ENCODE data around the gene SF3B6.
"Not testable (repeated sequence)": the region's sequence is repeated elsewhere in the genome, so short reads cannot be mapped to it uniquely, and the experiment has no call there.

The SF3B6 gene, protein sequence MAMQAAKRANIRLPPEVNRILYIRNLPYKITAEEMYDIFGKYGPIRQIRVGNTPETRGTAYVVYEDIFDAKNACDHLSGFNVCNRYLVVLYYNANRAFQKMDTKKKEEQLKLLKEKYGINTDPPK

DNA sequence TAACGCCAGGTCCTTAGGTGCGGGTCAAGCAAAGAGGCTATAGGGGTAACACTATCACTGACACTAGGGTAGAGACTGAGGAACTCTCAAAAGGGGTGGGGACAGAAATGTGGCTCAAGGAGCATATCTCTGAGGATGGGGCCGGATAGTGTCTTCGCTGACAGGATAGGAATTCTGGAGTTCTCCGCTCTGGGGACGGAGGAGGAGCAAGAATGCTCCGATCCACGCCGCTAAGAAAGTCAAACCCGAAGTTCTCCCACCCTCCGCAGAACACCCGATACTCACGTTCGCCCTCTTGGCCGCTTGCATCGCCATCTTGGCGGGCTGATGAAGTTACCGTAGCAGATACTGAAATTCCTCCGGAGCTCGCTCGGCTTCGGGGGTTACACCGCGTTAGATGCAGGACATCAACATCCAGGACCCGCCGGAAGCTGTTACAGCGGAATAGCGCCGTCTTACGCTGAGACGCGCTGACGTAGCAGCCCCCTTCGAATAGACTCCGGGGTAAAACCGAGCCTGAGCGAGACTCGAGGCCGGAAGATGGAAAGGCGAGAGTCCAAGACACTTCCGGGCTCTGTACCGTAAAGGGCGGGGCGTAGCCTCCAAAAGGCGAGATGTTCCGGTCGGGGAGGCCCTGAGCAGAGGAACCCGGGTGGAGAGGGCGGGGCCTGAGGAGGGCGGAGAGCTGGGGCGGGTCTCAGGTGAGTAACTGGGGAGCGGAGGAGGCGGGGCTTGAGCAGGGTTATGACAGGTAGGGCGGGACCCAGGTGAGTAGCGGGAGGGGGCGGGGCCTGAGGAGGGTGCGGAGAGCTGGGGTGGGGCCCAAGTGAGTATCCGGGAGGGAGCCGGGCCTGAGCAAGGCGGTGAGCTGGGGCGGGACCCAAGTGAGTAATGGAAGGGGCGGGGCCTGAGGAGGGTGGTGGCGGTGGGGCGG is at the start of gene SF3B6:
Gene SF3B6, minus strand, starts transcription at position 412 of the 934 bp plus-strand sequence. Its CDS starts 97 bp downstream, at position 315.
- peak; percentile 98 for DNase-seq

DNA sequence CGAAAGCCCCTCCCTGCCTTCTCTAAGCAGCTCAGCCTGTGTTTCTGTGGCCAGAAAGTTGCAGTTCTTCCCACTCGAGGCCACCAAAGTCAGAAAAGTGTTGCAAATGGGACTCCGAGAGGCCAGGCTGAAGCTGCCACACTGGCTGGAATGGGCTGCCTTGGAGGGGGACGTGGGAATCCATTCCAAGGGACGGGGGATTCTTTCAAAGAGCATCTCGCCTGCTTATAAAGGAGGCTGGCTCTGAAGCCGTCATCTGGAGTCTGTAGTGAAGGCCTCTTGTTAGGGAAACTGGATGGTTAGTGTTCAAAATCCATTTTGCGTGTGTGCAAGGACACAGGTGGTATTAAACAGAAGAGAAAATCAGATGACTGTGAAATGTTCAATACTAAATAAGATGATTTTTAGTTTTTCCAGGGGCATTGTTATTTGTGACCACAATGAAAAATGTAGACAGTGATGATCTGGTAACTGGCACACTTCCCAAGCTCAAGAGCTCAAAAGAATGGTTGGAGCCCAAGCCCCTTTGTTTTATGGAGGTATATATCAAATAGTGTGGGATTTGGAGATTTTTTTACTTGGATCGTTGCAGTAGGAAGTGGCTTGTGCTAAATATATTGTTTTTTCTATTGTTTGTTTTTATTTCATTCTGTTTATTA is 47.9 kb upstream of the SF3B6 start:
- DNase-seq = no peak

DNA sequence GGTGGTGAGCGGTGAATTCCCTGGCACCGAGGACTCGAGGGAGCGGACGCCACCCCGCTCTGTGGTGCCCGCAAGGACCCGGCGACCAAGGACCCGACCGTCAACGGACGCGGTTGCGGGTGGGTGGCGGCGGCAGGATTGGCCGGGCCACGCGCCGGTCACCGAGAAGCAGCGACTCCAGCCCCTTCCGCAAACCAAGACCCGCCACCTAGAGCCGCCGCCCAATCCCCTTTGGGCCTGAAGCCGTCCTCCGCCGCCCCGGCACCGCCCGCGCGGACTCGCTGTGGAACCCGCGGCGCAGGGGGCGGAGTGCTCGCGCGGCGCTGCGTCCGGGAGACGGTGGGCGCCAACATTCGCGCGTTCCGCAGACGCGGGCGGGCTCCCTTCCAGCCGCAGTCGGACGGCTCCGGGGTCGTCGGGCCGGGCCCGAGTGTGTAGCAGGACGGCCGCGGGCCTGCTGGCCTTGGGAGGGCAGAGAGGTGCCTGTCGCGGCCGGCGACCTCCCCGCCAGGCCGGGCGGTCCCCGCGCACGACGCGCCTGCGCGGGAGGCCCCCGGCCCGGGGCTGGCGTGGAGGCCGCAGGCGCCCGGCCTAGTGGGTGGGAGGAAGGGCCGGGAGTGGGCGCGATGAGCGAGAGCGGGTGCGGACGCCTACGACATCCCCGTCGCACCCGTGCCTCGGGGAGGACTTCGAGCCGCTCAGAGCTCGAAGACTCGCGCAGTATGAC is 47.2 kb upstream of the SF3B6 start, which contains the start of the genes FAM228B and PFN4:
Gene FAM228B, plus strand, starts transcription at position 275 of the 727 bp plus-strand sequence. CDS start 893 bp downstream, outside the sequence.
Gene PFN4, minus strand, starts transcription at position 140 of the 727 bp plus-strand sequence. CDS start 799 bp downstream, outside the sequence.
- peak; percentile 90 for DNase-seq

DNA sequence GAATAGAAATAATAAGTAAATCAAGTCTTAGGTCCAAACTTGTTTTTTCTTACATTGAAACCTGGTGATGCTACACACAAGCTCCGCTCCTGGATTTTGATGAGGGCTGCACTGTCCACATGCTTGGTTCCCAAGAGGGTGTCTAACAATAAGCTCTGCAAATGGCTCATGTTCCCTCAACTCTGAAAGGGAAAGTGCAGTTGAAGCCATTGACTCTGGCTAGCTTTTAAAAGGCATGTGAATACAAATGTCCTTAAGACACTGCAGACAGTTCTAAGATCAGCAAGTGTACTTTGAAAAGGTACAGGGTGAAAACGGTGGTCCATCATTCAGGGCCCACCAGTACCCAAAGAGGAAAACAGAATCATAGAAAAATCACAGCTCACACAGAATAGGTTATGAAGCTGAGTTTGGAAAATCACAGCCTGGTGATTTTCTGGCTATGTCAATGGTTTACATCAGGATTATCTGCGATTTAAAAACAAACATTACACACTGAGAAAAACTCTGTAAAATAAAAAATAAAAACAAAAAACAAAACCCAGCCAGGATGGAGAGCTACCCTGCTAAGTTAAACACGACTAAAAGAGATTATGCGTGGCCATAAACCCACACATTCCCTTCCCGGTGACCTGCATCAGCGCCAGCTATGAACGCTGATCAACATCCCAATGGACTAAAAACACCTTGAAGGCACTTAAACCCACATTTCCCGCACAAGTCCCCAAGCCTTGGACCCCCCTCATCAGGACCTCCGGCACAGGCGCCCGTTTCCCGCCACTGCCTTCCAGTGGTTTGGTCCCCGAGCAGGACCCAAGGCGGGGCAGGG is 46.5 kb upstream of the SF3B6 start:
- no peak for DNase-seq

DNA sequence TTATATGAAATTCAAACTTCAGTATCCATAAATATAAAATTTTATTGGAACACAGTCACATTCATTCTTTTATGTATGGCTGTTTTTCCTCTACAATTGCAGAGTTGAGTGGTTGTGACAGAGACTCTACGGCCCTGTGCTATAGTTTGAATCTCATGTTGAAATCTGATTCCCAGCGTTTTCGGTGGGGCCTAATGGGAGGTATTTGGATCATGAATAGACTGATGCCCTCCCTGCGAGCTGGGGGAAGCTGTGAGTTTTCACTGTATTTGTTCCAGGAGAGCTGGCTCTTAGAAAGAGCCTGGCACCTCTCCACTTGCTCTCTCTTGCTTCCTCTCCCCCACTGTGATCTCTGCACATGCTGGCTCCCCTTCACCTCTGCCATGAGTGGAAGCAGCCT is 45.3 kb upstream of the SF3B6 start:
- DNase-seq = peak; percentile 75

DNA sequence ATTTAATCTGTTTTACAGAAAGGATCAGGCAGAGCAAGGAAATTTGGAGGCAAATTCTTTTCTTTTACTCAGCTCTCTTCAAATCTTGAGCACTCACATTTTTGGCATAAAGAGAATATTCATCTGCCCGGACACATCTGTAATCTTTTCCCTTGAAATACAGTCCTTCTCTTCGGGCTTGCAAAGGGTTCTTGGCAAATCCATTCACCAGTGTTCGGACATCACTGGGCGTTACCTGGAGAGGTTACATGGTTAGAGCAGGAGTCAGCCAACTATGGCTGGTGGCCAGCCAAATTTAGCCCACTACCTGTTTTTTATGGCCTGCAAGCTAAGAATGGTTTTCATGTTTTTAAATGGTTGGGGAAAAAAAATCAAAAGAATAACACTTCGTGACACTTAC is 44.9 kb upstream of the SF3B6 start:
- DNase-seq = peak; percentile 78

DNA sequence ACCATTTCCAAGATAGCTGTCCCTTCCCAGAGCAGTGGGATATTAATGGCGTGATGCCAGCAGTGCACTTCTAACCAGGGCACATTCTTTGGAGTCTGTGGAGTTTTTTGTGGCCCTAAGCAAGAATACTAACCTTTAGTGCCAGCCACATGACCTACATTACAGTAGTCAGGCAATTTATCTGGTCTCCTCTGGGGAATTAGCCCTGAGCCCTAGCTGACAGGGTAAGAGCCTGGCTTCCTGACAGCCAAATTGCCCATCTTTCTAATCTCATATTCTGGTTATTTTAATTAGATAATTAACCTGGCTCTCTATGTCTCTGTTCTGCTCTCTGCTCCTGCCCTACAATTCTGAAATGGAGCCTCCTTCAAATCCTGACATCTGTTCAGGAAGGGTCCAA is 41.8 kb upstream of the SF3B6 start:
- no peak for DNase-seq

DNA sequence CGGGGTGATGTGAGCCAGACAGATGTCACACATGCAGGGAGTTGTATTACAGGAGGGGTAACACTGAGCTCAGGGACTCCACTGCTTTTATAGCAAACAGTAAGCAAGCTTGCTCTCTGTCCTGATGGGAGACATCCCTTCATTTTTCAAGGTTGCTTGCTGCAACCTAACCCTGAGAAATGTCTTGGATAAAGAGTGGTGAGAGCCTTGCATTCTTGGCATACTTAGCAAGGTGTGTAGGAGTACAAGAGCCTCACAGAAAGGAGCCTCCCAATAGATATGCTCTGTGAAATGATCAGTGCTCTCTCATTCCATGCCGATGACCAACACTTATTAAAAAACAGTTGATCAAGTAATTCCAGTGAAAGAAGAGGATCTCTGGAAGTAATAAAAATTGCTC is 38.9 kb upstream of the SF3B6 start:
- no peak for DNase-seq

DNA sequence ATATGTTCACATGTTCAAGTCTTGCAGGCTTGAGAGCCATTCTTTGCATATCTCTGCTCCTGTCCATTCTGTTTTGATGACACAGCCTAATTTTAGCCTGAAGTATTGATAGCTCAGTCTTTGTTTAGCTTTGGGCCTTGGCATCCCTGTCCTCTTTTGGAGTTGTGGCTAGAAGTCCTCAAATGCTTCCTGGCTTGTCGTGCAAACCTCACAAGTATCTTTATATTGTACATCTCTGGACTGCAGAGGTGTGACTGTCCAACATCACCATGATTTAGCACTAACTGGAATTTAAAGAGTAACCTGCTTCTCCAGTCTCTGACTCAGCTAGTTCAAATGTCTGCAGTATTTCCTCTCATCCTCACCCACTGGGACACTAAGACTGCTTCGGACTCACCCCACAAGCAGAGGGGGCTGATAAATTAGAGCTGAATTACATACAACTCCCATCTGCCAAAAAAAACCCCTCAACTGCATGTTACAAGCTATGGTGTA is 35.3 kb upstream of the SF3B6 start:
- DNase-seq = no peak

DNA sequence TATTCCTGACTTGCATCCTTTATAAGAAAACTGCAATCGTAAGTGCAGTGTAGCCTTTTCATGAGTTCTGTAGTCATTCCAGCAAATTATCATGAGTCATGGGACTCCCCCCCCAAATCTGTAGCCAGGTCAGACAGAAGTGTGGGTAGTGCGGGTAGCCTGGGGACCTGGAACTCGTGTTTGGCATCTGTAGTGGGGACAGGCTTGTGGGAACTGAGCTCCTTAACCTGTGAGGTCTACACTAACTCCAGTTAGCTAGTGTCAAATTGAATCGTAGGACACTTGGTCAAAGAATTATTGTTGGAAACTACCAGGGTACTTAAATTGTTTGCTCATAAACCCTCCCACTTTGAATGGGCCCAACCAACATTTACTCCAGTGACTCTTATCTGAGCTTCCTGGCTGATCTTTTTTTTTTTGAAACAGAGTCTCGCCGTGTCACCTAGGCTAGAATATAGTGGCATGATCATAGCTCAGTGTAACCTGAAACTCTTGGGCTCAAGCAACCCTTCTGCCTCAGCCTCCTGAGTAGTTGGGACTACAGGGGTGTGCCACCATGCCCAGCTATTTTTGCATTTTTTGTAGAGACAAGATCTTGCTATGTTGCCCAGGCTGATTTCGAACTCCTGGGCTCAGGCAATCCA is 34.7 kb upstream of the SF3B6 start:
- no peak for DNase-seq

DNA sequence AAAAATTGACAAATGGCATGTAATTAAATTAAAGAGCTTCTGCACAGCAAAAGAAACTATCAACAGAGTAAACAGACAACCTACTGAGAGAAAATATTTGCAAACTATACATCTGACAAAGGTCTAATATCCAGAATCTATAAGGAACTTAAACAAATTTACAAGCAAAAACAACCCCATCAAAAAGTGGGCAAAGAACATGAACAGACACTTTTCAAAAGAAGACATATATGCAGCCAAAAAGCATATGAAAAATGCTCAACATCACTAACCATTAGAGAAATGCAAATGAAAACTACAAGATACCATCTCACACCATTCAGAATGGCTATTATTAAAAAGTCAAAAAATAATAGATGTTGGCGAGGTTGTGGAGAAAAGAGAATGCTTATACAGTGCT is 33.3 kb upstream of the SF3B6 start:
- not testable (repeated sequence) for DNase-seq

DNA sequence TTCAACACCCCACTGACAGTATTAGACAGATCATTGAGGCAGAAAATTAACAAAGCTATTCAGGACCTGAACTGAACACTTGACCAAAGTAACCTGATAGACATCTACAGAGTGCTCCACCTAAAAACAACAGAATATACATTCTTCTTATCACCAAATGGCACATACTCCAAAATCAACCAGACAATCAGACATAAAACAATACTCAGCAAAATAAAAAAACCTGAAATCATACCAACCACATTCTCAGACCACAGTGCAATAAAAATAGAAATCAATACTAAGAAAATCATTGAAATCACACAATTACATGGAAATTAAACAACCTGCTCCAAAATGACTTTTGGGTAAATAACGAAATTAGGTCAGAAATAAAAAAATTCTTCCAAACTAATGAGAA is 31.2 kb upstream of the SF3B6 start:
- DNase-seq = no peak

DNA sequence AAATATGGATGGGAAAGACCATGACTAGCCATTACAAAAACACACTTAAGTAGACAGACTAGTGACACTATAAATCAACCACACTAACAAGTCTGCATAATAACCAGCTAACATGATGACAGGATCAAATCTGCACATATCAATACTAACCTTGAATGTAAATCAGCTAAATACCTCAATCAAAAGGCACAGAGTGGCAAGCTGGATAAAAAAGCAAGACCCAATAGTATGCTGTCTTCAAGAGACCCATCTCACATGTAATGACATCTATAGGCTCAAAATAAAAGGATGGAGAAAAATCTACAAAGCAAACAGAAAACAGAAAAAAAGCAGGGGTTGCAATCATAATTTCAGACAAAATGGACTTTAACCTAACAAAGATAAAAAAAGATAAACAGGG is 30.7 kb upstream of the SF3B6 start:
- DNase-seq = no peak

DNA sequence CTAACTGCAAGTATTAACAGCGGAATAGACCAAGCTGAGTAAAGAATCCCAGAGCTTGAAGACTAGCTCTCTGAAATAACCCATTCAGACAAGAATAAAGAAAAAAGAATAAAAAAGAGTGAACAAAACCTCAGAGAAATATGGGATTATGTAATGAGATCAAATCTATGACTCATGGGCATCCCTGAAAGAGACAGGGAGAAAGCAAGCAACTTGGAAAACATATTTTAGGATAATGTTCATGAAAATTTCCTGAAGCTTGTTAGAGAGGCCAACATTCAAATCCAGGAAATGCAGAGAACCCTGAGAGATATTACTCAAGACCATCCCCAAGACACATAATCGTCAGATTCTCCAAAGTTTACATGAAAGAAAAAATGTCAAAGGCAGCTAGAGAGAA is 29.7 kb upstream of the SF3B6 start:
- DNase-seq = no peak

DNA sequence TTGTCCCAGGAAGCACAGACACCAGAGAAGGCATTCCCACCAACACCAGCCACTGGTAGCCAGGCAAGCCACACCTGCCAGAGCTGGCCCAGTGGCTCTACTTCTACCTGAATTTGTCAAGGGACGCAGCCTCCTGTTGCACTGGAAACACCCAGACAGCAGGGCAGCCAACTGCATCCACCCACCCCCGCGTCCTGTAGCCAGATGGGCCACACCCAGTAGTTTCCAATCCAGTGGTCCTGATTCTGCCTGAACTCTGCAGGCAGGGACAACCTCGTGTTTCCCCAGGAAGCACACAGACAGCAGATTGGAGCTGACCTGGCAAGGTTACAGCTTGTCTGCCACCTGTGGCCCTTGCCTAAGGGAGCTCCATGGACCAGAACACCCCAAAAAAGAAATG is 28.8 kb upstream of the SF3B6 start:
- DNase-seq = no peak

DNA sequence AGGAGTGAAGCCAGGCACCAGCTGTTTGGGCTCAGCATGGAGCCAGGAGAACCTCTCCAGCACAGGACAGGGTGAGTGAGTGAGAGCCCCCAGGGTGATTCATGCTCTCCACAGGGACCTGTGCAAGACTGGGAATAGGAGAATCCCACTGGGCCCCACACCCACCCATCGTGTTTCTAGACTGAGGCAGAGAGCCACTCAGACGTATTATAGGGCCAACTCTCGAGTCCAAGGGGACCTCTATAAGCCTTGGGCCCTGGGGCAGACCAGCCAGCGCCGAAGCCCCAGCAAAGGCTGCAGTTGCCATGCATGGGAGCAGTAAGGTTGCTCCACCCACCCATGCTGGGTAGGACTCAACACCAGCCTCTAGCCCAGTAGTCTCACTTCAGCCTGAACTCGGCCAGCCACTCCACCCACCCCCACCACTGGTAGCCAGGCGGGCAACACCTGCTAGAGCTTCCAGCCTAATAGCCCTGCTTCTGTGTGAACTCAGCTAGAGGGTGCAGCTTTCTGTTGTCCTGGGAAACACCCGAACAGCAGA is 28.1 kb upstream of the SF3B6 start:
- DNase-seq = no peak

DNA sequence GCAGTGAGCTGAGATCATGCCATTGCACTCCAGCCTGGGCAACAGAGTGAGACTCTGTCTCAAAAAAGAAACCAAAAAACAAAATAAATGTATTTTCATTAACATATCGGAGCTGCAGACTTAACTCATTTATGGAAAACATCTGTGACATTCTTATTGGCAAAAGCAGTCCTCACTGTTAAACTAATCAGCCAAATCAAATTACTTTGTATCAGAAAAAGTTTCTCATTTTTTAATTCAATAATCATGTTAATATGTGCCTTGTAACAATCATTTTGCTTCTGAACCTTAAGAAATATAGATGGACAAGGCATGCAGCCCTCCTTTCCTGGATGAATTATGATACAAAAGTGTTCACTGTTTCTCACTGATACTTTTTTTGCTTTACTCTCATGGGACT is 26.6 kb upstream of the SF3B6 start:
- no peak for DNase-seq

DNA sequence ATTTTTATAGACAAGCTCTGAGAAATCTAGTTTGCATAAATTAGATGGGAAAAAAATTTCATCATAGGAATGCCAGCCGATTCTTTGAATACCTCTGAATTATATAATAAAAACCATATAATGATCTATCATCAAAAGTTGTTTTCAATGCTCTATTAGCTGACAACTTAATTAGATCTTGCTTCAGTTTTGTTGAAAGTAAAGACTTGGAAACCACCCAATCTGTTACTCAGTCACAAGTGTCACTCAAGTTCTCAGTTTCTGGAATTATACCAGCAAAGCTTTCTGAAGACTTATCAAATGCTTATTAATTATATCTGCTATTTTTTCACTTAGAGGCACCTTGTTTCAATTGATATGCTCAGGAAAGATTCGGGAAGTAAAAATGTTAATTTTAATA is 25.9 kb upstream of the SF3B6 start:
- no peak for DNase-seq

DNA sequence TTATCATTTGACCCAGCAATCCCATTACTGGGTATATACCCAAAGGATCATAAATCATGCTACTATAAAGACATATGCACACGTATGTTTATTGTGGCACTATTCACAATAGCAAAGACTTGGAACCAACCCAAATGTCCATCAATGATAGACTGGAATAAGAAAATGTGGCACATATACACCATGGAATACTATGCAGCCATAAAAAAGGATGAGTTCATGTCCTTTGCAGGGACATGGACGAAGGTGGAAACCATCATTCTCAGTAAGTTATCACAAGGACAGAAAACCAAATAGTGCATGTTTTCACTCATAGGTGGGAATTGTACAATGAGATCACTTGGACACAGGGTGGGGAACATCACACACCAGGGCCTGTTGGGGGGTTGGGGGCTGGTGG is 24.6 kb upstream of the SF3B6 start:
- DNase-seq = not testable (repeated sequence)

DNA sequence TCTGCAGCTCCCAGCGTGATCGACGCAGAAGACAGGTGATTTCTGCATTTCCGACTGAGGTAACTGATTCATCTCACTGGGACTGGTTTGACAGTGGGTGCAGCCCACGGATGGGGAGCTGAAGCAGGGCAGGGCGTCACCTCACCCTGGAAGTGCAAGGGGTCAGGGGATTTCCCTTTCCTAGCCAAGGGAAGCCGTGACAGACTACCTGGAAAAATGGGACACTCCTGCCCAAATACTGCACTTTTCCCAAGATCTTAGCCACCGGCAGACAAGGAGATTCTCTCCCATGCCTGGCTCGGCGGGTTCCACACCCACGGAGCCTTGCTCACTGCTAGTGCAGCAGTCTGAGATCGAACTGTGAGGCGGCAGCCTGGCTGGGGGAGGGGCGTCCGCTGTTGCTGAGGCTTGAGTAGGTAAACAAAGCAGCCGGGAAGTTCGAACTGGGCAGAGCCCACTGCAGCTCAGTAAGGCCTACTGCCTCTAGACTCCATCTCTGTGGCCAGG is 19.1 kb upstream of the SF3B6 start:
- DNase-seq = not testable (repeated sequence)

DNA sequence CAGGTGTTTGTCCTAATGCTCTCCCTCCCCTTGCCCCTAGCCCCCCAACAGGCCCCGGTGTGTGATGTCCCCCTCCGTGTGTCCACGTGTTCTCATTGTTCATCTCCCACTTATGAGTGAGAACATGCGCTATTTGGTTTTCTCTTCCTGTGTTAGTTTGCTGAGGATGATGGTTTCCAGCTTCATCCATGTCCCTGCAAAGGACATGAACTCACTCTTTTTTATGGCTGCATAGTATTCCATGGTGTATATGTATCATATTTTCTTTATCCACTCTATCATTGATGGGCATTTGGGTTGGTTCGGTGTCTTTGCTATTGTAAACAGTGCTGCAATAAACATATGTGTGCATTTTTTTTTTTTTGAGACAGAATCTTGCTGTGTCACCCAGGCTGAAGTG is 17.1 kb upstream of the SF3B6 start:
- not testable (repeated sequence) for DNase-seq
